HEK293 (cell line): ENCODE measurements around the gene SWT1.
A peak's percentile ranks its signal among the peaks of the same experiment; 100 is the strongest.

Source experiments
- CTCF ChIA-PET: fragments of 350-600 bp; formaldehyde crosslinking; extraction: SDS; loops from one replicate; lab custom pipeline; 2021; ENCODE audit warnings: antibody characterized with exemption; lab: Yijun Ruan, JAX
- POLR2A ChIA-PET: fragments of 300-600 bp; formaldehyde crosslinking; extraction: SDS; loops from one replicate; lab custom pipeline; 2020; ENCODE audit warnings: antibody characterized with exemption, inconsistent platforms; lab: Yijun Ruan, JAX
- H3K27ac ChIP-seq: fragments of 200-500 bp; sonication (Bioruptor generic); 2 replicates; pipeline ENCODE4 v1.5.1; 2014; ENCODE audit warnings: low read depth, low read length, control low read depth, inconsistent platforms; ENCODE audit errors: extremely low read depth
- H3K36me3 ChIP-seq, 2 experiments: fragments of 200-500 bp in 1 of 2; sonication (Bioruptor generic) in 1 of 2; 1 replicate in 1 of 2; 2 replicates in 1 of 2; pipeline ENCODE4 v1.5.1; 2014 to 2017; ENCODE audit warnings: inconsistent platforms in 2 of 2, low read length in 2 of 2; ENCODE audit not compliant: control insufficient read depth in 2 of 2, insufficient read depth in 1 of 2
- H3K4me1 ChIP-seq: fragments of 200-500 bp; sonication (Bioruptor generic); 2 replicates; pipeline ENCODE4 v1.5.1; 2014; ENCODE audit warnings: mild to moderate bottlenecking, low read length, inconsistent platforms; ENCODE audit not compliant: control insufficient read depth, insufficient read depth
- H3K4me3 ChIP-seq: 2 replicates; pipeline ENCODE4 v1.5.1; 2011; ENCODE audit warnings: low read depth, mild to moderate bottlenecking, control low read depth, low read length, moderate library complexity
- H3K9me3 ChIP-seq: fragments of 200-500 bp; sonication (Bioruptor generic); 2 replicates; pipeline ENCODE4 v1.5.1; 2014; ENCODE audit warnings: low read depth, low read length, inconsistent platforms; ENCODE audit not compliant: control insufficient read depth, insufficient read depth
- HOXD13 ChIP-seq: sonication (generic); formaldehyde crosslinking; IDR thresholded peaks from 2 replicates; pipeline ENCODE4 v1.8.0; 2022; ENCODE audit warnings: missing genetic modification reagents, borderline replicate concordance
- KLF8 ChIP-seq: fragments of 450-650 bp; formaldehyde crosslinking; IDR thresholded peaks from 2 replicates; pipeline ENCODE4 v1.5.1; 2016; ENCODE audit warnings: missing biosample characterization, missing genetic modification characterization
- REPIN1 ChIP-seq: fragments of 450-650 bp; formaldehyde crosslinking; IDR thresholded peaks from 2 replicates; pipeline ENCODE4 v1.5.1; 2017; ENCODE audit warnings: missing biosample characterization, missing genetic modification characterization, low read depth
- SALL2 ChIP-seq: fragments of 450-650 bp; formaldehyde crosslinking; IDR thresholded peaks from 2 replicates; pipeline ENCODE4 v1.5.0; 2017; ENCODE audit warnings: missing biosample characterization, mild to moderate bottlenecking, missing genetic modification characterization, borderline replicate concordance
- SCRT1 ChIP-seq: fragments of 450-650 bp; formaldehyde crosslinking; IDR thresholded peaks from 2 replicates; pipeline ENCODE4 v1.5.1; 2016; ENCODE audit warnings: missing biosample characterization, missing genetic modification characterization, borderline replicate concordance
- SCRT2 ChIP-seq: fragments of 450-650 bp; formaldehyde crosslinking; IDR thresholded peaks from 2 replicates; pipeline ENCODE4 v1.5.1; 2016; ENCODE audit warnings: missing biosample characterization, missing genetic modification characterization
- SP7 ChIP-seq: fragments of 450-650 bp; formaldehyde crosslinking; IDR thresholded peaks from 2 replicates; pipeline ENCODE4 v1.5.1; 2016; ENCODE audit warnings: missing biosample characterization, missing genetic modification characterization
- ZFP69B ChIP-seq: fragments of 450-650 bp; formaldehyde crosslinking; IDR thresholded peaks from 2 replicates; pipeline ENCODE4 v1.5.1; 2016; ENCODE audit warnings: missing biosample characterization, missing genetic modification characterization
- ZNF169 ChIP-seq: fragments of 450-650 bp; formaldehyde crosslinking; IDR thresholded peaks from 2 replicates; pipeline ENCODE4 v1.5.1; 2016; ENCODE audit warnings: missing biosample characterization, missing genetic modification characterization
- ZNF302 ChIP-seq: fragments of 450-650 bp; formaldehyde crosslinking; IDR thresholded peaks from 2 replicates; pipeline ENCODE4 v1.5.1; 2016; ENCODE audit warnings: missing biosample characterization, missing genetic modification characterization, low read depth
- ZNF354C ChIP-seq: fragments of 450-650 bp; formaldehyde crosslinking; IDR thresholded peaks from 2 replicates; pipeline ENCODE4 v1.5.1; 2016; ENCODE audit warnings: missing biosample characterization, missing genetic modification characterization, low read depth, borderline replicate concordance
- ZNF366 ChIP-seq: fragments of 450-650 bp; formaldehyde crosslinking; conservative IDR thresholded peaks from 2 replicates; pipeline ENCODE4 v1.5.1; 2016; ENCODE audit warnings: missing biosample characterization, missing genetic modification characterization
- ZNF433 ChIP-seq: fragments of 450-650 bp; formaldehyde crosslinking; IDR thresholded peaks from 2 replicates; pipeline ENCODE4 v1.5.1; 2016; ENCODE audit warnings: missing biosample characterization, missing genetic modification characterization, low read depth
- ZNF621 ChIP-seq: fragments of 450-650 bp; formaldehyde crosslinking; IDR thresholded peaks from 2 replicates; pipeline ENCODE4 v1.5.1; 2017; ENCODE audit warnings: missing biosample characterization, missing genetic modification characterization
- ZNF664 ChIP-seq: fragments of 450-650 bp; formaldehyde crosslinking; IDR thresholded peaks from 2 replicates; pipeline ENCODE4 v1.5.1; 2016; ENCODE audit warnings: missing biosample characterization, missing genetic modification characterization
- ZNF837 ChIP-seq: fragments of 450-650 bp; formaldehyde crosslinking; IDR thresholded peaks from 2 replicates; pipeline ENCODE4 v1.5.1; 2016; ENCODE audit warnings: missing biosample characterization, missing genetic modification characterization
- ZSCAN16 ChIP-seq: fragments of 450-650 bp; formaldehyde crosslinking; IDR thresholded peaks from 2 replicates; pipeline ENCODE4 v1.5.1; 2016; ENCODE audit warnings: missing biosample characterization, missing genetic modification characterization
- TF ChIP-seq, protein P1 (sequence below): fragments of 450-650 bp; formaldehyde crosslinking; IDR thresholded peaks from 2 replicates; pipeline ENCODE4 v1.5.1; 2017; ENCODE audit warnings: missing biosample characterization, missing genetic modification characterization
- TF ChIP-seq, protein P2 (sequence below): fragments of 450-650 bp; formaldehyde crosslinking; IDR thresholded peaks from 2 replicates; pipeline ENCODE4 v1.5.1; 2016; ENCODE audit warnings: missing biosample characterization, missing genetic modification characterization

The SWT1 gene

DNA sequence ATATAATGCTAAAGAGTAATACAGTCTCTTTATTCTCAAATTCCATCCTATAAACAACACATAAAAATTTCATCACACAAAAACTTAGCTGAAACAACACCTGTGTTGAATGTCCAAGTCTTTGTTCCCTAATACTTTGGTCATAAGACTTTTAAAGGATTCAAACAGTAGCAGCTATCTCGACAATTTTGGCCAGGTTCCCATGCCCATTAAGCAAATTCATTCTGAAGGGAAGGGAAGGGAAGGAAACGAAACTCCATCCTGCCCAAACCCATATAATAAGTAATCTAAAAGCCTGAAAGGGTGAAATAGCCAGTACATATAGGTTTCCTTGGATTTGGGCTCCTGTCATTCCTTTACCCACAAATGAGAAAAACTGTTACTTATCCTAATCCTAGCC lies 152.6 kb downstream of the SWT1 start:
- H3K9me3 ChIP-seq = no peaks in the 10 kb centered on the region
- H3K36me3 ChIP-seq = peaks cover 30 to 59% of the 10 kb centered on the region in 2 experiments
- TF ChIP-seq, protein P1, sequence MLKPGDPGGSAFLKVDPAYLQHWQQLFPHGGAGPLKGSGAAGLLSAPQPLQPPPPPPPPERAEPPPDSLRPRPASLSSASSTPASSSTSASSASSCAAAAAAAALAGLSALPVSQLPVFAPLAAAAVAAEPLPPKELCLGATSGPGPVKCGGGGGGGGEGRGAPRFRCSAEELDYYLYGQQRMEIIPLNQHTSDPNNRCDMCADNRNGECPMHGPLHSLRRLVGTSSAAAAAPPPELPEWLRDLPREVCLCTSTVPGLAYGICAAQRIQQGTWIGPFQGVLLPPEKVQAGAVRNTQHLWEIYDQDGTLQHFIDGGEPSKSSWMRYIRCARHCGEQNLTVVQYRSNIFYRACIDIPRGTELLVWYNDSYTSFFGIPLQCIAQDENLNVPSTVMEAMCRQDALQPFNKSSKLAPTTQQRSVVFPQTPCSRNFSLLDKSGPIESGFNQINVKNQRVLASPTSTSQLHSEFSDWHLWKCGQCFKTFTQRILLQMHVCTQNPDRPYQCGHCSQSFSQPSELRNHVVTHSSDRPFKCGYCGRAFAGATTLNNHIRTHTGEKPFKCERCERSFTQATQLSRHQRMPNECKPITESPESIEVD (tag by site-specific recombination) = no peak
- TF ChIP-seq SALL2 (tag by site-specific recombination) (no peak), ZNF837 (no peak), ZFP69B (tag by site-specific recombination) (no peak), ZNF664 (peak; percentile 48; the same call in 1 of the 2 replicates), ZNF169 (tag by site-specific recombination) (no peak)
- peaks cover 8% of the 10 kb centered on the region for H3K4me1 ChIP-seq
- CTCF ChIA-PET = interaction anchor here (1.0 to 1.5 kb wide), 2 partner anchors 9 to 360 kb away, joined by 3 to 6 read pairs; no protein-coding TSS in a partner anchor
- POLR2A ChIA-PET = no interaction called here
- no peak overlapping the region for H3K4me3 ChIP-seq
- no peak overlapping the region for H3K27ac ChIP-seq

DNA sequence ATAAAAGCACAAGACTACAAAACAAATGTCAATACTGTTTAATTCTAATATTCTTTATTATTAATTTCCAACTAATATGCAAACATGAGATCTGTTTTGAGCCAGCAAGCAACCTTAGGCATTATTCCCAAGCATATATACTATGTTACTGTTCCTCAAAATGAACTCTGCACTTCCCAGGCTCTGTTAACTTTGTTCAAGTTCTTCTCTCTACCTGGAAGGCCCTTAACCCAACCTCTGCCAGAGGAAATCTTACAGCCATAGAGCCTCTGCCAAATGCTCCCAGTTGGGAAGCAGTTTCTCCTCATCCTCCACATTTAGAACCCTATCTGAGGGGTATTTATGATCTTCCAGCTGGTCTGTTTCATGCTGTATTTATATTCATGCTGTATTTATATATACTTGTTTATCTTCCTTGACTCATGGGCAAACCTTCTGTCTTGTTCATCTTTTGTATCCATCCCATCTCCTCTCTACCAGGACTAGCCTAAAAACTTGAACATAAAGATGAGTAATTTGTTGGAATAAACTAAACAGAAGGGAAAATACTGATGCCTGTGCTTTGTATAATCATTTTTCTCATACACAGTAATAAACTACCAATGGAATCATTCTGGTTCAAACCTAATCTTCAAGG lies 154.7 kb downstream of the SWT1 start:
- Histone ChIP-seq H3K4me1 (peaks cover 11% of the 10 kb centered on the region), H3K27ac (no peak overlapping the region), H3K9me3 (no peaks in the 10 kb centered on the region), H3K4me3 (no peak overlapping the region)
- CTCF ChIA-PET = interaction anchor here (0.6 kb wide), 1 partner anchor 42 kb away, joined by 3 read pairs; no protein-coding TSS in a partner anchor
- POLR2A ChIA-PET = no interaction called here
- TF ChIP-seq KLF8 (tag by site-specific recombination) (no peak), ZSCAN16 (tag by site-specific recombination) (0 out of 2 replicates have a peak, but pooled peaks have one; percentile 53), ZNF302 (tag by site-specific recombination) (no peak)
- TF ChIP-seq, all 188 proteins: peak for 1
- peaks cover 19 to 38% of the 10 kb centered on the region in 2 experiments for H3K36me3 ChIP-seq

DNA sequence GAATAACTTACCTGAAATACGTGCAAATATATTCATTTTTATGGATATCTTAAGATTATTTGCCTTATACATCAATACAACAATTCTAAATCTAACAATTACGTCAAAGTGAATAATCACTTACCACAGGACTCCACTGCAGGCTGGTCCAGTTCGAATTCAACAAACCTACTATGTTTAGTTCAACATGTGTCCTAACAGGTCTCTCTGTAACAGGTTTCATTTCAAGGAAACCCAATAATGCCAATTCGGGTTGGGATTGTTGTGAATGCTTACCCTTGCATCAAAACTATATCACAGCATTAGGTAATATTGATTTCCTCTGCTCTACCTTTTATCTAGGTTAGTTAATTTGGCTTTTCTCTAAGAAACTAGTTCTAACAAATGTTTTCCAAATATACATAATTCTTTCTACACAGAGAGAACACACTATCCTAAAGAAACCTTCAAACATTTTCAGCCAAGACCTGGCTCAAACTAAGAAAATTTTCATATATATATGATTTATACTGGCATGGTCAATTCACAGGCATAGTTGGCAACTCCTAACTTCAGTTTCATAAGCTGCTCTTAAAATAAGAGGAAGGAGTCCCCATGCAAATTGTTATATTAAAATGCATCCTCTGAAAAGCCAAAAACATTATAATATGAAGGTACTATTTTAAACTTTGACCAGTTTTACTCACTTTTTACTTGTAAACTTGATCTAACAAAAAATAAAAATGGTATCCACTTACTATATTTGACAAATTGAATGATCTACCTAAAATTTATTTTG lies 155.6 kb downstream of the SWT1 start:
- Histone ChIP-seq H3K36me3 (peaks cover 18 to 29% of the 10 kb centered on the region in 2 experiments), H3K4me3 (no peak overlapping the region), H3K27ac (no peak overlapping the region), H3K9me3 (no peaks in the 10 kb centered on the region), H3K4me1 (peaks cover 11% of the 10 kb centered on the region)
- POLR2A ChIA-PET = no interaction called here
- TF ChIP-seq ZNF621 (tag by site-specific recombination) (no peak), ZNF366 (tag by site-specific recombination) (no peak), SCRT1 (tag by site-specific recombination) (peak; percentile 78), SP7 (no peak), REPIN1 (tag by site-specific recombination) (no peak), ZNF433 (tag by site-specific recombination) (no peak), ZNF354C (tag by site-specific recombination) (no peak), SCRT2 (peak; percentile 85), HOXD13 (no peak)
- TF ChIP-seq, protein P2, sequence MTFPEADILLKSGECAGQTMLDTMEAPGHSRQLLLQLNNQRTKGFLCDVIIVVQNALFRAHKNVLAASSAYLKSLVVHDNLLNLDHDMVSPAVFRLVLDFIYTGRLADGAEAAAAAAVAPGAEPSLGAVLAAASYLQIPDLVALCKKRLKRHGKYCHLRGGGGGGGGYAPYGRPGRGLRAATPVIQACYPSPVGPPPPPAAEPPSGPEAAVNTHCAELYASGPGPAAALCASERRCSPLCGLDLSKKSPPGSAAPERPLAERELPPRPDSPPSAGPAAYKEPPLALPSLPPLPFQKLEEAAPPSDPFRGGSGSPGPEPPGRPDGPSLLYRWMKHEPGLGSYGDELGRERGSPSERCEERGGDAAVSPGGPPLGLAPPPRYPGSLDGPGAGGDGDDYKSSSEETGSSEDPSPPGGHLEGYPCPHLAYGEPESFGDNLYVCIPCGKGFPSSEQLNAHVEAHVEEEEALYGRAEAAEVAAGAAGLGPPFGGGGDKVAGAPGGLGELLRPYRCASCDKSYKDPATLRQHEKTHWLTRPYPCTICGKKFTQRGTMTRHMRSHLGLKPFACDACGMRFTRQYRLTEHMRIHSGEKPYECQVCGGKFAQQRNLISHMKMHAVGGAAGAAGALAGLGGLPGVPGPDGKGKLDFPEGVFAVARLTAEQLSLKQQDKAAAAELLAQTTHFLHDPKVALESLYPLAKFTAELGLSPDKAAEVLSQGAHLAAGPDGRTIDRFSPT (tag by site-specific recombination) = no peak
- CTCF ChIA-PET = no interaction called here
